Activated T-cell treated with anti-CD3 and anti-CD28 coated beads, Interleukin-2, amount 50 U/mL, for 24 hours (primary cell): ENCODE measurements around the gene MAN1B1.
A peak's percentile ranks its signal among the peaks of the same experiment; 100 is the strongest.

Experiments
- DNase-seq: peaks from one replicate; pipeline ENCODE4 v3.0.0-alpha.2; 2020
- H3K27ac Mint-ChIP-seq: 2 replicates; pipeline ENCODE4 v1.8.0; 2020; ENCODE audit warnings: mild to moderate bottlenecking, mixed read lengths
- H3K27me3 Mint-ChIP-seq: 2 replicates; pipeline ENCODE4 v1.8.0; 2020; ENCODE audit warnings: mixed read lengths
- H3K36me3 Mint-ChIP-seq: 2 replicates; pipeline ENCODE4 v1.8.0; 2020; ENCODE audit warnings: low read depth, mixed read lengths
- H3K4me1 Mint-ChIP-seq: 2 replicates; pipeline ENCODE4 v1.8.0; 2020; ENCODE audit warnings: low read depth, mixed read lengths
- H3K4me3 Mint-ChIP-seq: 2 replicates; pipeline ENCODE4 v1.8.0; 2020; ENCODE audit warnings: mild to moderate bottlenecking, moderate library complexity, mixed read lengths
- H3K9me3 Mint-ChIP-seq: 2 replicates; pipeline ENCODE4 v1.8.0; 2020; ENCODE audit warnings: mixed read lengths

Gene MAN1B1

DNA sequence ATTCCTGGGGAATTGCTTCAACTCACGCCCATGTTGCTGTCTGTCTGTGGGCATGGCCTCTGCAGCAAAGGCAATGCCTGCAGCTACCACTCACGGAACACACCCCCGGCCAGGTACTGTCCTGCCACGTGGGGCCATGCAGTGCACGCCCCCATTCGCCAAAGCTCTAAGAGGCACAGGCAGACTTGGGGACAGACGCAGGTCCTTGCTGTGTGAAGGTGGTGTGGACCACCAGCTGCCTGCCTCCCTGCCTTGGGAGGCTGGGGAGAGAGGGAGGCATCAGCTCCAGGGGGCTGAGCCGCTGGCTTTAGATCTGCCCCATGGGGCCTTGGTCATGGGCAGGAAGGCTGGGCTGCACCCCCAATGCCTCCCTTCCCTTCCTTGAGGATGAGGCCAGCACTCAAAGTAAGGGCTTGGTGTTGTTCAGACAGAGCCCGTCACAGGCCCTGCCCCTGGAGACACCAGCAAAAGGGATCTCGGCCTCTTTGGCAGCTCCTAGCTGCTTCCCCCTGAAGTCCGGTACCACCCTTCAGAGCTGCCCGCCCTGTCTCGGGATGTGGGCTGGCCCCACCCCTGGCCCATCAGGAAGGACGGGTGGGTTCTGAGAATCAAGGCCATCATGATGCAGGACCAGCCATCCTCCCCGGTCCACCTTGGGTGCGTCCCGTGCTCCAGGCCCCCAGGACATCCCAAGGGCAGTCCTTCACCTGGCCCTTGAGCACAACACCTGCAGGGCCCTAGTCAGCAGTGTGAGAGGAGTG lies 54.4 kb downstream of the MAN1B1 start:
- DNase-seq, result no peak
- Mint-ChIP-seq H3K27me3 (peaks cover 68% of the 10 kb centered on the region), H3K27ac (no peak overlapping the region), H3K4me1 (peaks cover 1% of the 10 kb centered on the region), H3K9me3 (no peaks in the 10 kb centered on the region), H3K36me3 (no peaks in the 10 kb centered on the region), H3K4me3 (no peak overlapping the region)

DNA sequence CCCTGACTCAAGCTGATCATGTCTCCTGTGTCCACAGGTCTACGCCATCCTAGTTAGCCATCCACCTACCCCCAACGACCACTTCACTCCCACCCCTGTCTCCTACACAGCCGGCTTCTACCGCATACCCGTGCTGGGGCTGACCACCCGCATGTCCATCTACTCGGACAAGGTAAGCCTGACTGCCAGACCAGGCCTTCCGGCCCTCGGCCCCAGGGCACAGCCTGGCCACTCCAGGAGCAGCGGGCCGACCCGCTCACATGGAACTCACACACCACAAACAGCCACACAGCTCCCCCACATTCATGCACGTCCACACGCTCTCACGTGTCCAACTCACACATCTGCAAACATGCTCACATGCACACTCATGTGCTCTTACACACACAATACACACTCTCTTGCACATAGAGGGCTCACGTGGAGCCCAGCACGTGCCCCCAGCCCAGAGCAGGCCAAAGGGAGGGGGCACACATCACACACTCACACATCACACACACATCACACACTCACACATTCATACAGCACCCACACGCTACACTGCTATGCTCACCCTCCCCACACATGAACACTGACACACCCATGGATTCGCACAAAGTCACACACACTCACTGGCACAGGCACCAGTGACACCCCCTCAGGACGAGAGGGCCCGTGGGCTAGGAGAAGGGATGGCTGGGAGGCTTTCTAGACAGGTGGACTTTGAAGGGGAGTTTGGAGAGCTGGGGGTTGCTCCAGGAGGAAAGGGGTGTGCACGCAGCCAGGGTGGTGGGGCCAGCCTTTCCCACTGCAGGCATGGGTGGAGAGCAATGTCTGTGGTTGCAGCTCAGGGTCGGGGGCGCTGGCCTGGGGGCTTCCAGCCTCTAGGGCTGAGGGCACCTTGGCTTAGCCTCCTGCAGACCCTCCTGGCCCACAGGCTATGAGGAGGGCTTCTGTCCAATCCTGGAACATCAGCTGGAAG lies 55.5 kb downstream of the MAN1B1 start:
- peaks cover 66% of the 10 kb centered on the region for H3K27me3 Mint-ChIP-seq
- H3K36me3 Mint-ChIP-seq, result no peaks in the 10 kb centered on the region
- H3K9me3 Mint-ChIP-seq, result no peaks in the 10 kb centered on the region
- no peak for DNase-seq
- H3K4me1 Mint-ChIP-seq, result peaks cover 1% of the 10 kb centered on the region
- H3K27ac Mint-ChIP-seq, result no peak overlapping the region
- no peak overlapping the region for H3K4me3 Mint-ChIP-seq

DNA sequence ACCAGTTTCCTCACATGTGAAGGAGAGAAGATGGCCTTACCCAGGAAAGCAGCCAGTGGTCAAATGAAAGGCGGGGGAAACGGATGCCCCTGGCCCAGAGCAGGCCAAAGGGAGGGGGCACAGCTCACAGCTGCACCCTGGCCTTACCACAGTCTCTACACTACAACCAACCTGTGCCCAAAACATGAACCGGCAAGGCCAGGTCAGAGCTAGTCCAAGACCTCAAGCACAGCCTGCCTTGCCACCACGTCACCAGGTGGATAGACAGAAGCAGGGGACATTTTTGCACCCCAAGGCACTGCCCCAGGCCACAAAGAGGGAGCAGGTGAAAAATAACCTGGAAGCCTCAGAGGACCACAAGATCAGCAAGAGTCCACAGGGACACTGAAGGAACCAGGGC lies 56.7 kb downstream of the MAN1B1 start:
- H3K4me3 Mint-ChIP-seq, result no peak overlapping the region
- DNase-seq, result no peak
- H3K27ac Mint-ChIP-seq, result no peak overlapping the region
- H3K27me3 Mint-ChIP-seq, result peaks cover 59% of the 10 kb centered on the region
- peaks cover 1% of the 10 kb centered on the region for H3K4me1 Mint-ChIP-seq
- no peaks in the 10 kb centered on the region for H3K9me3 Mint-ChIP-seq
- H3K36me3 Mint-ChIP-seq, result no peaks in the 10 kb centered on the region

DNA sequence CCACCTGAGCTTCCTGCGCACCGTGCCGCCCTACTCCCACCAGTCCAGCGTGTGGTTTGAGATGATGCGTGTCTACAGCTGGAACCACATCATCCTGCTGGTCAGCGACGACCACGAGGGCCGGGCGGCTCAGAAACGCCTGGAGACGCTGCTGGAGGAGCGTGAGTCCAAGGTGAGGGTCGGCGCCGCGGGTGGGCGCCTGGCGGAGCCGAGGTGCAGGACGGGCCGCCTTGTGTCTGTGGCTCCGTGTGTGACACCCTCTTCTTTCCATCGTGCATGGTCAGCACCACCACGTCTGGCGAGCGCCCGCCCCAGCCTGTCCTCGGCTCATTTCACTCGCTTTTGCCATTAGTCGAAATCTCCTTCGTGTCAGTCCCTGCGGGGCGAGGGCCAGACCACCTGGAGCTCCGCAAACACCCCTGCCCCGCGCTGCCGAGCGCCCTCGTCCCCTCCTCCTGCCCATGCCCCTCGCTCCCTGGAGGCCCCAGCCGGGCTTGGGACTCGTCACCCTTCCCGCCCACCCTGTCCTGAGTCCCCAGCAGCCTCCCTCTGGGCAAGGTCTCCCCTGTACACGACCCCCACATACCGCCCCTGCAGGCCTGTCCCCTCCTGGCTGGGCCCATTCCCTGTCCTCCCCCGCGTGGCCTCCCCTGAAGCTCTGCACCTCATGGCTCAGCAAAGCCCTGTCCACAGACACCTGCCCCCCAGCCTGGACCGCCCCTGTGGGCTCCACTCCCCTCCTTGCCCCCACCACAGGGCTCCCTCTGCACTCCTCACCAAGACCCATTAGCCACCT lies 59.1 kb downstream of the MAN1B1 start:
- Mint-ChIP-seq H3K27ac (no peak overlapping the region), H3K4me3 (no peak overlapping the region), H3K36me3 (no peaks in the 10 kb centered on the region), H3K4me1 (no peaks in the 10 kb centered on the region), H3K9me3 (no peaks in the 10 kb centered on the region), H3K27me3 (peaks cover 38% of the 10 kb centered on the region)
- no peak for DNase-seq

DNA sequence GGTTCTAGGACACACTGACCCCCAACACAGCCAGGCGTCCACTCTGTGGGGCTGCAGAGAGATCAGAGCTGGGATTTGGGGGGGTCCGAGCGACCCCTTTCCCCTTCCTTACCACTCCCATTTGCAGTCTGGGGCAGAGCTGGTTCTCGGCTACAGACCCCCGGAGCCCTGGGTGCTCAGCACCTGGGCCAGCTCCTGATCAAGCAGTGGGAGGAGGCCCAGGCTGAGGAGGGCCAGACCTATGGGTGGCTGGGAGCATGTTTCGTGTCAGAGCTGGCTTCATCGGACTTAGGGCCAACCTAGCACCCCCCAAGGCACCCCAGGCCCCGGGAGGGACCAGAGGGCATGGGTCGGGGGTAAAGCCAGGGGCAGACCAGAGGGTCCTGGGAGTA lies 59.7 kb downstream of the MAN1B1 start:
- Mint-ChIP-seq H3K27ac (no peak overlapping the region), H3K36me3 (no peaks in the 10 kb centered on the region), H3K9me3 (no peaks in the 10 kb centered on the region), H3K27me3 (peaks cover 32% of the 10 kb centered on the region), H3K4me3 (no peak overlapping the region), H3K4me1 (no peaks in the 10 kb centered on the region)
- no peak for DNase-seq

DNA sequence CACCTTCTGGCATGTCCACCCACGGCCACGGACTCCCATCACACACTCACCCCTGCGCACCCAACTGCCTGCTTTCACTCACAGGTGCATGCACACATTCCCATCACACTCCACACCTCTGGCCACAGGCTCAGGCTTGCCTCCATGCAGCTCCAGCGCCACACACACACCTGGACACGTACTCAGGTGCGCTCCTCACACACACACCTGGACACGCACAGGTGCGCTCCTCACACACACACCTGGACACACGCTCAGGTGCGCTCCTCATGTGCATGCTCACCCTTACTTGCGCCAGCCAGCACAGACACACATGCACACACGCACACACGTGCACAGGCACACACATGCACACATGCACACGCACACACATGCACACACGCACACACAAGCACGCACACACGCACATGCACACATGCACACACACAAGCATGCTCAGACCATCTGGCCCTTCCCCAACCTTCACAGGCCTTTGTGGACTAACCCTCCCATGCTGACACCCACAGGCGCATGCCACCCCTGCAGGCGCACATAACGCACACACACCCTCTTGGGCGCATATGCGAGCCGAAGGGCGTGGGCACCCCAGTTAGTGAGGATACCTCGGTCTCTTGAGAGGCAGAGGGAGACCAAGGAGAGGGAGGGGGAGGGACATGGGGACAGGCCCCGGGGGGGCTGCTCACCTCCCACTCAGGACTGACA lies 60.5 kb downstream of the MAN1B1 start:
- Mint-ChIP-seq H3K36me3 (no peaks in the 10 kb centered on the region), H3K9me3 (no peaks in the 10 kb centered on the region), H3K4me1 (no peaks in the 10 kb centered on the region), H3K4me3 (no peak overlapping the region), H3K27me3 (peaks cover 25% of the 10 kb centered on the region), H3K27ac (no peak overlapping the region)
- no peak for DNase-seq

DNA sequence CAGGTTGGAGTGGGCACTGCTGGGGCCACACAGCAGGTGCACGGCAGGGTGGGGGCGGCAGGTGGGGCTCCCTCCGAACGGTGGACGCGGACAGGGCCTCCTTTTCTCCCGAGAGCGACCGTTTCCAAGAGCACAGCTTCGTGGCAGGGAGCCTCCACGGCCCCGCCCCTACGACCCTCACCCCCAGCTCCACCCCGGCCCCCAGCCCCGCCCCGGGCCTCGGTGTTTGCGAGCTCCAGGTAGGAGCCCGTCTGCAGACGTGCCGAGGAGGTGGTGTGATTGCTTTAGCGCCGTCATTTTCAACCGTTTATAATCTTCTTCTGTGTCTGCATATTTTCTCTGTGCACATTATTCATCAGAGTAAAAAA lies 61.0 kb downstream of the MAN1B1 start:
- Mint-ChIP-seq H3K4me3 (no peak overlapping the region), H3K36me3 (no peaks in the 10 kb centered on the region), H3K27me3 (peaks cover 22% of the 10 kb centered on the region), H3K9me3 (no peaks in the 10 kb centered on the region), H3K4me1 (no peaks in the 10 kb centered on the region), H3K27ac (no peak overlapping the region)
- DNase-seq, result no peak

DNA sequence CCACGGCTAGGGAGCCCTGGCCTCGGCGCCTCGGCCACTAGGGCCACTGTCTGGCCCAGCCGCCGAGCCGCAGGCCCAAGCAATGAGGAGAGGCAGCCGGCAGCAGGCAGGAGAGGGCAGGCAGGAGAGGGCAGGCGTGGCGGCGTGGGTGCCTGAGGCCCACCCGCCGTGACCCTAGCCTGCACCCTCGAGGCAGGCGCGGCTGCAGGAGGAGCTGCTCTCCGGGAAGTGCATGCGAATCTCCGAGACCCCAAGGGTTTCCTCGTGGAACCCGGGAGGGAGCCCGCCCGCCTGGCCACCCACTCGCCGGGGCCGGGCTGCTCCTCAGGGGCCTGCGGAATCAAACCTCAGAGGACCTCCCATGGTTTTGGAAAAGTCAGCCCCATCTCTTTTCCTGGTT lies 61.5 kb downstream of the MAN1B1 start:
- Mint-ChIP-seq H3K4me1 (no peaks in the 10 kb centered on the region), H3K9me3 (no peaks in the 10 kb centered on the region), H3K36me3 (no peaks in the 10 kb centered on the region), H3K27me3 (peaks cover 22% of the 10 kb centered on the region), H3K4me3 (no peak overlapping the region), H3K27ac (no peak overlapping the region)
- DNase-seq, result no peak

DNA sequence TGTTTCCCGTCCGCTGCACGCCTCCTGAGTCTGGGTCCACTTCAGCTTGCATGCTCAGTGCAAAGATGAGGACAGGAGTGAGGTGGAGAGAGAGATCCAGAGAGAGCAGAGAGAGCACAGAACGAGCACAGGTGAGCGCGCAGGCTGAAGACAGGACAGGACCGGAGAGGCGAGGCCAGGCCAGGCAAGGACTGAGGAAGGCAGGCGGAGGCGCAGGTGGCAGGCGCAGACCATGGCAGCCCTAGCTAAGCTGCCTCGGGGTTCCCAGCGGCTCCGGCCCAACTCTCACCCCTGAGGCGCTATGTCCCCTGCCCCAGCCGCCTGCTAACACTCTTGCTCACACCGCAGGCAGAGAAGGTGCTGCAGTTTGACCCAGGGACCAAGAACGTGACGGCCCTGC lies 61.9 kb downstream of the MAN1B1 start:
- H3K4me3 Mint-ChIP-seq, result no peak overlapping the region
- no peaks in the 10 kb centered on the region for H3K4me1 Mint-ChIP-seq
- H3K27ac Mint-ChIP-seq, result no peak overlapping the region
- DNase-seq, result no peak
- no peaks in the 10 kb centered on the region for H3K9me3 Mint-ChIP-seq
- H3K36me3 Mint-ChIP-seq, result no peaks in the 10 kb centered on the region
- H3K27me3 Mint-ChIP-seq, result peaks cover 18% of the 10 kb centered on the region

DNA sequence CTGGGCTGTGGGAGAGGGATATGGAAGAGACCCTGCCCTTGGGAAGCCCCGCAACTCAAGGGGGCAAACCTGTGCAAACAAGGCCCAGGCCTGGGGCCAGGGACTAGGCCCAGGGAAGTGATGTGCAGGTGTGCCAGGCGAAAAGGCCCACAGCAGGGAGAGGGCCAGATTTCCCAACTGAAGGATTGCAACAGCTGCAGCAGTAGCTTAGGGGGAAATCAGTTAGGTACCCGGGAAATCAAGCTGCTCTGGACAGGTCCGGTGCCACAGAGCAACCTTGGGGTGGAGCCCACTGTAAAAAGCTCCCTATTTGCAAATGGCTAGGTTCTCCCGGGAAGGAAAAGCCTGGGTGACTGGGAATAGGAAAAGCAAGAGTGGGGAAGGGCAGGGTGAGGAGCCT lies 62.6 kb downstream of the MAN1B1 start:
- Mint-ChIP-seq H3K27me3 (peaks cover 13% of the 10 kb centered on the region), H3K4me3 (no peak overlapping the region), H3K27ac (no peak overlapping the region), H3K36me3 (no peaks in the 10 kb centered on the region), H3K9me3 (no peaks in the 10 kb centered on the region), H3K4me1 (no peaks in the 10 kb centered on the region)
- no peak for DNase-seq

DNA sequence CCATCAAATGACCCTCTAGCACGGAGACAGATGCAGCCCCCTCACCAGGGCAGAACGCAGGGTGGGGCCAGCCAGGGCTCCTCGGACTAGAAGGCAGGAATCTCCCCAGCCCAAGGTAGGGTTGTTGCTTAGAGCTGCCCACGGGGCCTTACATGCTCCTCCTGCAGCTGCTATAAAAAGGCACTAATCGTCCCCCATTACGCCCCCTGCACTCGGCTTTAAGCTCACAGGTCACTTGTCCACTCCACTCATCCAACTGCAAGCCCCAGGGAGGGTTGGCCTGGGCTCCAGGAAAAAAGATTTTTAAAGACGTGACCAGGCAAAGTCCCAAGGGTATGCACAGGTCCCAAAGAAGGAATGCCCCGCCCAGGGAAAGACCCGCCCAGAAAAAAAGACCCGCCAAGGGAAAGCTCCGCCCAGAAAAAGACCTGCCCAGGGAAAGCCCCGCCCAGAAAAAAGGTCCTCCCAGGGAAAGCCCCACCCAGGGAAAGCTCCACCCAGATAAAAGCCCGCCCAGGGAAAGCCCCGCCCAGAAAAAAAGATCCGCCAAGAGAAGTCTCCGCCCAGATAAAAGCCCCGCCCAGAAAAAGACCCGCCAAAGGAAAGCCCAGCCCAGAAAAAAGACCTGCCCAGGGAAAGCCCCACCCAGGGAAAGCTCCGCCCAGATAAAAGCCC lies 63.3 kb downstream of the MAN1B1 start:
- no peak for DNase-seq
- Mint-ChIP-seq H3K27ac (no peak overlapping the region), H3K27me3 (peaks cover 17% of the 10 kb centered on the region), H3K4me3 (no peak overlapping the region), H3K4me1 (no peaks in the 10 kb centered on the region), H3K9me3 (no peaks in the 10 kb centered on the region), H3K36me3 (no peaks in the 10 kb centered on the region)

DNA sequence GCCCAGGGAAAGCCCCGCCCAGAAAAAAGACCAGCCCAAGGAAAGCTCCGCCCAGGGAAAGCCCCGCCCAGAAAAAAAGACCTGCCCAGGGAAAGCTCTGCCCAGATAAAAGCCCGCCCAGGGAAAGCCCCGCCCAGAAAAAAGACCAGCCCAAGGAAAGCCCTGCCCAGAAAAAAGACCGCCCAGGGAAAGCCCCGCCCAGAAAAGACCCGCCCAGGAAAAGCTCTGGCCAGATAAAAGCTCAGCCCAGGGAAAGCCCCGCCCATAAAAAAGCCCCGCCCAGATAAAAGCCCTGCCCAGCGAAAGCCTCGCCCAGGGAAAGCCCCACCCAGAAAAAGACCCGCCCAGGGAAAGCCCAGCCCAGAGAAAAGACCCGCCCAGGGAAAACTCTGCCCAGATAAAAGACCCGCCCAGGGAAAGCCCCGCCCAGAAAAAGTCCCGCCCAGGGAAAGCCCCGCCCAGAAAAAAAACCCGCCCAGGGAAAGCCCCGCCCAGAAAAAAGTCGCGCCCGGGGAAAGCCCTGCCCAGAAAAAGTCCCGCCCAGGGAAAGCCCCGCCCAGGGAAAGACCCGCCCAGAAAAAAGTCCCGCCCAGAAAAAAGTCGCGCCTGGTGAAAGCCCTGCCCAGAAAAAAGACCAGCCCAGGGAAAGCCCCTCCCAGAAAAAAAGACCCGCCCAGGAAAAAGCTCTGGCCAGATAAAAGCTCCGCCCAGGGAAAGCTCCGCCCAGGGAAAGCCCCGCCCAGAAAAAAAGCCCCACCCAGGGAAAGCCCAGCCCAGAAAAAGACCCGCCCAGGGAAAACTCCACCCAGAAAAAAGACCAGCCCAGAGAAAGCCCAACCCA lies 64.1 kb downstream of the MAN1B1 start:
- no peaks in the 10 kb centered on the region for H3K4me1 Mint-ChIP-seq
- H3K4me3 Mint-ChIP-seq, result no peak overlapping the region
- H3K27ac Mint-ChIP-seq, result peak overlapping the region; percentile 6
- DNase-seq, result peak; percentile 70
- H3K9me3 Mint-ChIP-seq, result no peaks in the 10 kb centered on the region
- peaks cover 23% of the 10 kb centered on the region for H3K27me3 Mint-ChIP-seq
- no peaks in the 10 kb centered on the region for H3K36me3 Mint-ChIP-seq

DNA sequence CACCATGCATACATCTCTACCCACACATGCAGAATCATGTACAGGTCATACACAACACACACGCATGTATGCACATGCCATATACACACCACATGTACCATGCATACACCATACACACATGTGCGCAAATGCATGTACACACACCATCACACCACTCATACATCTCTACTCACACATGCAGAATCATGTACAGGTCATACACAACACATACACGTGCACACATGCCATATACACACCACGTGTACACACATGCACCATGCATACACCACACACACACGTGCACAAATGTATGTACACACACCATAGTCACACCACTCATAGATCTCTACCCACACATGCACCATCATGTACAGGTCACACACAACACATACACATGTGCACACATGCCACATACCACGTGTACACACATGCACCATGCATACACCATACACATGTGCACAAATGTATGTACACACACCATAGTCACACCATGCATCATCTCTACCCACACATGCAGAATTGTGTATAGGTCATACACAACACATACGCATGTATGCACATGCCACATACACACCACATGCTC lies 66.1 kb downstream of the MAN1B1 start:
- Mint-ChIP-seq H3K4me3 (no peak overlapping the region), H3K27me3 (peaks cover 30% of the 10 kb centered on the region), H3K36me3 (no peaks in the 10 kb centered on the region), H3K9me3 (no peaks in the 10 kb centered on the region), H3K27ac (no peak overlapping the region), H3K4me1 (peaks cover 11% of the 10 kb centered on the region)
- no peak for DNase-seq
